Measurements from ENCODE around the gene SDF4. TPM values are rescaled to one million over a fixed set of nuclear protein-coding genes. Genes with fewer than 3 reads are reported as not detected.

SDF4 gene
- total and polyA plus RNA-seq, 8 donors = 50.3 to 404 (median 63.6) TPM

DNA sequence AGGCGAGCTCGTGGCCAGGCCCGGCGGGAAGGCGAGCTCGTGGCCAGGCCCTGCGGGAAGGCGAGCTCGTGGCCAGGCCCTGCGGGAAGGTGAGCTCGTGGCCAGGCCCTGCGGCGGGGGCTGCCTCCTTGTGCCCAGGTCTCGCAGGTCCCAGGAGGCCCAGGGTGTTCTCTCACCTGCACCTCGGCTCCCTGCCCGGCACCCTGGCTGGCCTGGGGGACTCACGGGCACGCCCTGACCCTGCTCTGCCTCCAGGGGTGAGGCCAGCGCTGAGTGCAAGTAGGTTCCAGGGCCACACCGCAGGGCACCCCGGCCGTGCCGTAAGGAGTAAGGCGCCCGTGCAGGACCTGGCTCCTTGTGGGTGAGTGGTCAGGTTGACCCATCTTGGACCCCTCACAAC is 4.4 kb downstream of the SDF4 start:
- 93 to 99% (median 94%) methylated on average over 16 to 25 of the region's 25 CpGs for WGBS, 5 donors
- peaks cover 15 to 72% (median 50%) of the 10 kb centered on the region in 4 donors for H3K4me1 ChIP-seq
- no peak overlapping the region for H3K4me3 ChIP-seq
- no peak overlapping the region for H3K27ac ChIP-seq
- H3K9me3 ChIP-seq = no peaks in the 10 kb centered on the region
- H3K36me3 ChIP-seq = peaks cover 47 to 78% (median 70%) of the 10 kb centered on the region in 4 donors
- intact Hi-C loops (cut with DNase I; ENCODE audit: low total_unique reads) = loop anchor here (5.0 to 10.0 kb wide), 2 partner anchors 53 to 105 kb away; partner anchors contain the start of gene TTLL10
- TF ChIP-seq POLR2AphosphoS5 (IDR thresholded peaks at IDR 0.05) = no peak
- DNase-seq = no peak
- no peaks in the 10 kb centered on the region for H3K27me3 ChIP-seq

DNA sequence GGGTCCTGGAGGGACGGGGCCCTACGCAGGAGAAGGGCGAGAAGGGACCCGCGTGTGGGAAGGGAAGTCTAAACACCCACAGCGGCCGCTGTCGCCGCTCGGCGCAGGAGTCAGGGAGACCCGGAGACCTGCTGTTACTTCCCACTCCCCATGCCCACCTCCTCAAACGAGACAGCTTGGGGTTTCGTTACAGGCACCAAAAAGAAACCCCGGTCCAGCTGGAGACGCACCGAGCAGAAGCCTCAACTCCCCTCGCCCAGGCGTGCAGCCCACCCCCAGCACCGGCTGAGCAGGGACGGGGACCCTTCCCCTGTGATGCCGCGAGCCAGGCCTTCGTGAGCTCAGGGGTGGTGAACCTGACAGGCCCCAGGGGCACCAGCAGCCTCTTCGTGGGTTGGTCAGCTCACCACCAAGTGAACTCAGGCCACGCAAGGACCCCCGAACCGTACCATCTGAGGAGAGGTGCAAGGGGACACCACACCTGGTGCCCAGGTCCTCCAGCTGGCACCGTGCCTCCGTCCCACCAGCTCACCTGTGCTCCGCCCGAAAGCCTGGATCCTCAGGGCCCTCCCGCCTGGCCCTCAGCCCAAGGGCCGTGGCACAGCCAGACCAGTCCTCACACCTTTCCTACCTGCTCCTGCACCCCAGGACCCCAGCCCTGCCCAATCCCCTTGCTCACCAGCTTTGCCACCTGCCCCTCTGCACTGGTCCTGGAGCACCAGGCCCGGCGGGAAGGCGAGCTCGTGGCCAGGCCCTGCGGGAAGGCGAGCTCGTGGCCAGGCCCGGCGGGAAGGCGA is 5.0 kb downstream of the SDF4 start:
- no peak for DNase-seq
- H3K9me3 ChIP-seq = no peaks in the 10 kb centered on the region
- H3K36me3 ChIP-seq = peaks cover 53 to 84% (median 76%) of the 10 kb centered on the region in 4 donors
- peaks cover 15 to 78% (median 52%) of the 10 kb centered on the region in 4 donors for H3K4me1 ChIP-seq
- no peak overlapping the region for H3K4me3 ChIP-seq
- no peaks in the 10 kb centered on the region for H3K27me3 ChIP-seq
- WGBS, 5 donors = 88 to 93% (median 91%) methylated on average over 29 to 44 of the region's 44 CpGs
- intact Hi-C loops (cut with DNase I; ENCODE audit: low total_unique reads) = loop anchor here (5.0 to 10.0 kb wide), 2 partner anchors 52 to 104 kb away; partner anchors contain the start of gene TTLL10
- H3K27ac ChIP-seq = no peak overlapping the region
- TF ChIP-seq POLR2AphosphoS5 (IDR thresholded peaks at IDR 0.05) (no peak), POLR2A (IDR thresholded peaks at IDR 0.05) (no peak), EP300 (IDR thresholded peaks at IDR 0.05) (no peak)
- TF ChIP-seq, protein P1, sequence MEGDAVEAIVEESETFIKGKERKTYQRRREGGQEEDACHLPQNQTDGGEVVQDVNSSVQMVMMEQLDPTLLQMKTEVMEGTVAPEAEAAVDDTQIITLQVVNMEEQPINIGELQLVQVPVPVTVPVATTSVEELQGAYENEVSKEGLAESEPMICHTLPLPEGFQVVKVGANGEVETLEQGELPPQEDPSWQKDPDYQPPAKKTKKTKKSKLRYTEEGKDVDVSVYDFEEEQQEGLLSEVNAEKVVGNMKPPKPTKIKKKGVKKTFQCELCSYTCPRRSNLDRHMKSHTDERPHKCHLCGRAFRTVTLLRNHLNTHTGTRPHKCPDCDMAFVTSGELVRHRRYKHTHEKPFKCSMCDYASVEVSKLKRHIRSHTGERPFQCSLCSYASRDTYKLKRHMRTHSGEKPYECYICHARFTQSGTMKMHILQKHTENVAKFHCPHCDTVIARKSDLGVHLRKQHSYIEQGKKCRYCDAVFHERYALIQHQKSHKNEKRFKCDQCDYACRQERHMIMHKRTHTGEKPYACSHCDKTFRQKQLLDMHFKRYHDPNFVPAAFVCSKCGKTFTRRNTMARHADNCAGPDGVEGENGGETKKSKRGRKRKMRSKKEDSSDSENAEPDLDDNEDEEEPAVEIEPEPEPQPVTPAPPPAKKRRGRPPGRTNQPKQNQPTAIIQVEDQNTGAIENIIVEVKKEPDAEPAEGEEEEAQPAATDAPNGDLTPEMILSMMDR (IDR thresholded peaks at IDR 0.05) = no peak

DNA sequence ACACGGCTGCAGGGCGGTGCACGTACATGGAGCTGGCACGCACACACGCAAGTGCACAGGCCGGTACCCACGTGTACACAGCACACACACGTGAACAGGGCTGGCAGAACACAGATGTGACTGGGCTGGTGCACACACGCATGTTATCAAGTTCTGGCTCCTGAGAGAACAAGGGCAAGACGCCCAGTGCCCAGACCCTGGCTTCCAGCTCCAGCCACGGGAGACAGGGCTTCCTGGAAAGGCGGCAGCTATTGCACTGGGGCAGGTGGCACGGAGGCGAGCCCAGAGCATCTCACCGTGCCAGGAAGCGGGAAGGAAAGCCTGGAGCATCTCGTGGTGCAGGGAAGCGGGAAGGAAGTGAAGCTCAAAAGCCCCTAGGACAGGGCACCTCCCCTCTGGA is 5.9 kb downstream of the SDF4 start:
- Histone ChIP-seq H3K36me3 (peaks cover 53 to 93% (median 85%) of the 10 kb centered on the region in 4 donors), H3K27ac (peak overlapping the region in 3 of 5 donors; percentile 2 to 9 (median 4)), H3K4me3 (no peak overlapping the region), H3K4me1 (peaks cover 15 to 78% (median 50%) of the 10 kb centered on the region in 4 donors), H3K27me3 (no peaks in the 10 kb centered on the region), H3K9me3 (no peaks in the 10 kb centered on the region)
- peak in 1 of 2 donors; percentile 85 for DNase-seq
- WGBS, 5 donors = 39 to 70% (median 55%) methylated on average over 18 of the region's 18 CpGs
- intact Hi-C loops (cut with DNase I; ENCODE audit: low total_unique reads) = loop anchor here (5.0 to 10.0 kb wide), 2 partner anchors 51 to 104 kb away; partner anchors contain the start of gene TTLL10
- TF ChIP-seq POLR2AphosphoS5 (IDR thresholded peaks at IDR 0.05) (peak in 1 of 3 donors; percentile 3), EP300 (IDR thresholded peaks at IDR 0.05) (no peak)

DNA sequence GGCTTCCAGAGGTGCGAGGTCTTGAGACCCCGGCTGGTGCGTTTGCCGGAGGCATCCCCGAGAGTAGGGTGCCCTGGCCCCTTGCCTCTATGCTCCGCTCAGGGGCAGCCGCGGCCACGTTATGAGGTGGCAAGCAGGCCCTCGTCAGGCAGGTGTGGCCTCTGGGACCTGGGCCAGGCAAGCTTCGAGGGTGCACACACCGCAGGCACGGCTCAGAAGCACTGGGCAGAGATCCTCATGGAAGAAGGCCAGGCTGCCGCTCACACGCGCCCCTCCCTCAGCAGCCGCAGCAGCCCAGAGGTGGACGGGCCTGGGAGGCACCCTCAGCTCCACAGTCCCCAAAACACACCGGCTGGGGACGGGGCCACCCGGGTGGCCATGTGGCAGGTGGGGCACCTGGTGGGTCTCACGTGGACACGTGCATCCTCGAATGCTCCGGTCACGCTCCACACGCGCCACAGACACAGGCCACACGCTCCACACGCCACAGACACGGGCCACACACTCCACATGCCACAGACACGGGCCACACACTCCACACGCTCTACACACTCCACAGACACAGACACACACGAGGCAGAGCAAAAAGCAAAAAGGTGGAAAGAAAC is 6.5 kb downstream of the SDF4 start:
- intact Hi-C loops (cut with DNase I; ENCODE audit: low total_unique reads) = loop anchor here (5.0 to 10.0 kb wide), 2 partner anchors 51 to 103 kb away; partner anchors contain the start of gene TTLL10
- H3K36me3 ChIP-seq = peaks cover 53 to 98% (median 91%) of the 10 kb centered on the region in 4 donors
- WGBS, 5 donors = 55 to 69% (median 58%) methylated on average over 16 to 34 of the region's 34 CpGs
- no peaks in the 10 kb centered on the region for H3K9me3 ChIP-seq
- peaks cover 11 to 72% (median 44%) of the 10 kb centered on the region in 4 donors for H3K4me1 ChIP-seq
- H3K4me3 ChIP-seq = no peak overlapping the region
- peak in 1 of 2 donors; percentile 89 for DNase-seq
- TF ChIP-seq POLR2A (IDR thresholded peaks at IDR 0.05) = no peak
- TF ChIP-seq, protein P1 (IDR thresholded peaks at IDR 0.05) = no peak
- no peak for TF ChIP-seq EP300 (IDR thresholded peaks at IDR 0.05)
- peak in 2 of 3 donors; percentile 9 to 47 for TF ChIP-seq POLR2AphosphoS5 (IDR thresholded peaks at IDR 0.05)
- no peaks in the 10 kb centered on the region for H3K27me3 ChIP-seq
- peak overlapping the region in 2 of 5 donors; percentile 2 to 9 for H3K27ac ChIP-seq

DNA sequence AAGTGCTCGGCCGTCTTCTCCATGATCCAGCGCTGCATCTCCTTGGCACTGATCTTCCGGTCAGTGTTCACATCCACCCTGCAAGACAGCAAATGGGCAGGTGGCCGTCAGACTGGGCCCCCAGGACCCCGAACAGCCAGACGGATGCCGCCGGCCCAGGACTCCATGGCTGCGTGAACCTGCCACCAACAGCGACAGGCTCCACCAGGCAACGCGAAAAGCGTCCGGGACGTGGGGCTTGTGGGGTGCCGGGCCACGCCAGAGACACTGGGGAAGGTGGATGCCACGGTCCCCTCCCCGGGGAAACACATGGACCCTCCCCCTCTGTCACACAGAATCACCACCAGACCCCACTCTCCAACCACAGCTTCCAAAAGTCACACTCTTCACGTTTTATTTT is 7.9 kb downstream of the SDF4 start:
- intact Hi-C loops (cut with DNase I; ENCODE audit: low total_unique reads) = loop anchor here (10.0 kb wide), 1 partner anchor 49 kb away; the partner anchor contains the start of gene TTLL10
- Histone ChIP-seq H3K36me3 (peaks cover 54 to 100% (median 100%) of the 10 kb centered on the region in 4 donors), H3K27ac (no peak overlapping the region), H3K4me1 (peaks cover 0 to 57% (median 32%) of the 10 kb centered on the region in 4 donors), H3K9me3 (no peaks in the 10 kb centered on the region), H3K27me3 (no peaks in the 10 kb centered on the region), H3K4me3 (no peak overlapping the region)
- WGBS, 5 donors = 93 to 97% (median 94%) methylated on average over 13 to 21 of the region's 21 CpGs
- no peak for DNase-seq
- no peak for TF ChIP-seq EP300 (IDR thresholded peaks at IDR 0.05)
- no peak for TF ChIP-seq POLR2AphosphoS5 (IDR thresholded peaks at IDR 0.05)
- no peak for TF ChIP-seq POLR2A (IDR thresholded peaks at IDR 0.05)
- TF ChIP-seq, protein P1 (IDR thresholded peaks at IDR 0.05) = no peak

Measured in stomach (tissue), 9 donors.